IPS-11a (cell line): Measurements from ENCODE around the gene GSG1L.

Experiments
- H3K4me3 ChIP-seq: one replicate; pipeline ENCODE4 v1.5.1; 2013; ENCODE audit warnings: low read depth, low read length, control low read depth

Gene GSG1L

GRCh38 chr16:27740496-27741201 is 322.9 kb downstream of the GSG1L start:
- H3K4me3 ChIP-seq = no peak overlapping the region

- no peak overlapping the region for H3K4me3 ChIP-seq
These were observed 323.7 kb downstream of the GSG1L start for GRCh38 chr16:27739606-27740357.

- H3K4me3 ChIP-seq = no peak overlapping the region
These were observed 324.9 kb downstream of the GSG1L start for GRCh38 chr16:27738596-27738995.
